ENCODE data around the gene ISYNA1. TPM values are rescaled to one million over a fixed set of nuclear protein-coding genes. Genes with fewer than 3 reads are reported as not detected.

The ISYNA1 gene
- total and polyA plus RNA-seq, 4 donors: 4.7 to 41.9 (median 10.1) TPM

GRCh38 chr19:18436671-18437490, 1.1 kb downstream of the ISYNA1 start:
- Histone ChIP-seq H3K36me3 (ENCODE audit: control insufficient read depth in 4 of 4, insufficient read depth in 3 of 4, low read depth in 1 of 4, low read length in 3 of 4) (no peaks in the 10 kb centered on the region), H3K9ac (ENCODE audit: low read depth in 1 of 2, low read length in 2 of 2) (no peak overlapping the region), H3K4me3 (ENCODE audit: low read depth in 1 of 3, low read length in 3 of 3) (peak overlapping the region in 1 of 3 donors; percentile 48), H3K27me3 (ENCODE audit: control insufficient read depth in 4 of 4, insufficient read depth in 4 of 4, low read length in 3 of 4) (no peaks in the 10 kb centered on the region), H3K9me3 (ENCODE audit: control insufficient read depth in 4 of 4, low read length in 3 of 4) (no peaks in the 10 kb centered on the region), H3K27ac (ENCODE audit: low read depth in 1 of 2, low read length in 2 of 2) (peak overlapping the region; percentile 42 to 46), H3K4me1 (ENCODE audit: control insufficient read depth in 4 of 4, insufficient read depth in 4 of 4, low read length in 3 of 4) (peaks cover 3 to 32% (median 13%) of the 10 kb centered on the region in 4 donors)
- 31% methylated on average over 67 of the region's 67 CpGs for WGBS
- peak; percentile 80 for DNase-seq (ENCODE audit: low spot score)
- TF ChIP-seq MAX (IDR thresholded peaks at IDR 0.05): no peak
- no peak for TF ChIP-seq YY1 (IDR thresholded peaks at IDR 0.05)
- no peak for TF ChIP-seq HNF4A (conservative IDR thresholded peaks at IDR 0.05)
- no peak for TF ChIP-seq HNF4G (IDR thresholded peaks at IDR 0.05)
- TF ChIP-seq NR2F2 (IDR thresholded peaks at IDR 0.05): peak; percentile 28
- no peak for TF ChIP-seq JUND (IDR thresholded peaks at IDR 0.05)
- no peak for TF ChIP-seq REST (IDR thresholded peaks at IDR 0.05)
- no peak for TF ChIP-seq FOXA1 (IDR thresholded peaks at IDR 0.05)
- no peak for TF ChIP-seq ATF3 (IDR thresholded peaks at IDR 0.05)
- peak in 1 of 2 donors; percentile 4 for TF ChIP-seq RXRA (IDR thresholded peaks at IDR 0.05)

GRCh38 chr19:18435842-18436670, 1.9 kb downstream of the ISYNA1 start:
- H3K4me3 ChIP-seq (ENCODE audit: low read depth in 1 of 3, low read length in 3 of 3): no peak overlapping the region
- no peak overlapping the region for H3K9ac ChIP-seq (ENCODE audit: low read depth in 1 of 2, low read length in 2 of 2)
- no peak for DNase-seq (ENCODE audit: low spot score)
- H3K36me3 ChIP-seq (ENCODE audit: control insufficient read depth in 4 of 4, insufficient read depth in 3 of 4, low read depth in 1 of 4, low read length in 3 of 4): no peaks in the 10 kb centered on the region
- H3K27ac ChIP-seq (ENCODE audit: low read depth in 1 of 2, low read length in 2 of 2): peak overlapping the region in 1 of 2 donors; percentile 42
- peaks cover 3 to 30% (median 13%) of the 10 kb centered on the region in 4 donors for H3K4me1 ChIP-seq (ENCODE audit: control insufficient read depth in 4 of 4, insufficient read depth in 4 of 4, low read length in 3 of 4)
- H3K27me3 ChIP-seq (ENCODE audit: control insufficient read depth in 4 of 4, insufficient read depth in 4 of 4, low read length in 3 of 4): no peaks in the 10 kb centered on the region
- H3K9me3 ChIP-seq (ENCODE audit: control insufficient read depth in 4 of 4, low read length in 3 of 4): no peaks in the 10 kb centered on the region
- WGBS: 88% methylated on average over 46 of the region's 46 CpGs
- TF ChIP-seq FOXA1 (IDR thresholded peaks at IDR 0.05) (no peak), TAF1 (conservative IDR thresholded peaks at IDR 0.05) (no peak), YY1 (IDR thresholded peaks at IDR 0.05) (no peak), RXRA (IDR thresholded peaks at IDR 0.05) (no peak), JUND (IDR thresholded peaks at IDR 0.05) (no peak), RAD21 (IDR thresholded peaks at IDR 0.05) (no peak), GABPA (IDR thresholded peaks at IDR 0.05 in 1 of 2, conservative IDR thresholded peaks at IDR 0.05 in 1 of 2) (no peak), SP1 (IDR thresholded peaks at IDR 0.05) (no peak), FOXA2 (IDR thresholded peaks at IDR 0.05) (no peak), REST (IDR thresholded peaks at IDR 0.05) (no peak), MAX (IDR thresholded peaks at IDR 0.05) (no peak), NR2F2 (IDR thresholded peaks at IDR 0.05) (no peak), ZBTB33 (IDR thresholded peaks at IDR 0.05) (no peak)

Measured in liver (tissue), 9 donors.